Measurements from ENCODE around the gene NRSN2.
"Not testable (repeated sequence)": the region's sequence is repeated elsewhere in the genome, so short reads cannot be mapped to it uniquely, and the experiment has no call there.

Gene NRSN2

DNA sequence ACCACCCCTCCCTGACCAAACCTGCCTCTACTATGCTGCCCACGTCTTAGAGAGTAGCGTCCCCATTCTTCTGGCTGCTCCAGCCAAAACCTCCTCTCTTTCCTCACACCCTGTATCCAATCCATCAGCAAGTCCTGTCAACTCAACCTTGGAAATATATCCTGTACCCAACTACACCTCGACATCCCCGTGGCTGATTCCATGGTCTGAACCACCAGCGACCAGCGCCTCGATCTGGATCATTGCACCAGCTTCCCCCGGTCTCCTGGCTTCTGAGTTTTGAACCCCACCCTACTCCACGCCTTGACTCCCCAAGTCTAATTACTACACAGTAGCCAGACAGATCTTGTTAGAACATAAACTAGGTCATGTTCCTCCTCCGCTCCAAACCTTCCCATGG lies 9.8 kb downstream of the NRSN2 start:
- DNase-seq = no peak

DNA sequence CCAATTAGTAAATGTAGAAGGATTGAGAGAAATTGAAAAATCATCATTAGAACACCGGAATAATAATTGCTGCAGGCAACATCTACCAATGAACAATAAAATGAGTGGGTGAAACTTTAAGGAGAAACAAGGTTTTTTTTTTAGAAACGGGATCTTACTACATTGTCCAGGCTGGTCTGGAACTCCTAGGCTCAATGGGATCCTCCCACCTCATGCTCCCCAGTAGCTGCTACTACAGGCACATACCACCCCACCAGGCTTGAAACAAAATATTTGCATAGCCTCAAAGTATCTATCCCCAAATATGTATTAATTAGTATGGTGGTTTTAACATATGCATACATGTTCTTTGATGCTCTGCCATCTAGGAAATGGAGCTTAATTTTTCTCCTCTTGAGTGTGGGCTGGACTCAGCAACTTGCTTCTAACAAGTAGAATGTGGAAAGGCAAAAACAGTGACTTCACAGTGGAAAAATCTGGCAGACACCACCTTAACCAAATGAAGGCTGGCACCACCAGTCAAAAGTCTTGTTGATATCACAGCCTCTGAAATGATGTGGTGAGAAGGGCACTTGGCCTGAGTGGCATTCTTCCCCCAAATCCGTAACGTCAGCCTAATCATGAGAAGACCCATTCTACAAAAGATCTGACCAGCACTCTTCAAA lies 12.1 kb downstream of the NRSN2 start:
- DNase-seq = no peak

DNA sequence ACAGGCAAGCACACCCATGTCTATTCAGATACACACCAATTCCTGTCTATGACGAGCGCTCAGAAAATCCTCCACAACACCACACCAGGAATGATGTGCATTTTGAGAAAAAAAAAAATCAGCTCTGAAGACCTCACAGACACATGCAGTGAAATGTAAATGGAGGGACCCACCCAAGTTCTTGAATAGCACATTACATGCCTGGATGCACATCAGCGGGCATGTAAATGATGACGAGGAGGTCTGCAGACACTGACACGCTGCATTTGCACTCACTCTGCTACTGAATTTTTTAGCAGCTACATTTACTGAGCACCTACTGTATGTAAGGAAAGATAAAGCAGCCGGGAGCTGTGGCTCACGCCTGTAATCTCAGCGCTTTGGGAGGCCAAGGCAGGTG lies 14.7 kb downstream of the NRSN2 start:
- no peak for DNase-seq

DNA sequence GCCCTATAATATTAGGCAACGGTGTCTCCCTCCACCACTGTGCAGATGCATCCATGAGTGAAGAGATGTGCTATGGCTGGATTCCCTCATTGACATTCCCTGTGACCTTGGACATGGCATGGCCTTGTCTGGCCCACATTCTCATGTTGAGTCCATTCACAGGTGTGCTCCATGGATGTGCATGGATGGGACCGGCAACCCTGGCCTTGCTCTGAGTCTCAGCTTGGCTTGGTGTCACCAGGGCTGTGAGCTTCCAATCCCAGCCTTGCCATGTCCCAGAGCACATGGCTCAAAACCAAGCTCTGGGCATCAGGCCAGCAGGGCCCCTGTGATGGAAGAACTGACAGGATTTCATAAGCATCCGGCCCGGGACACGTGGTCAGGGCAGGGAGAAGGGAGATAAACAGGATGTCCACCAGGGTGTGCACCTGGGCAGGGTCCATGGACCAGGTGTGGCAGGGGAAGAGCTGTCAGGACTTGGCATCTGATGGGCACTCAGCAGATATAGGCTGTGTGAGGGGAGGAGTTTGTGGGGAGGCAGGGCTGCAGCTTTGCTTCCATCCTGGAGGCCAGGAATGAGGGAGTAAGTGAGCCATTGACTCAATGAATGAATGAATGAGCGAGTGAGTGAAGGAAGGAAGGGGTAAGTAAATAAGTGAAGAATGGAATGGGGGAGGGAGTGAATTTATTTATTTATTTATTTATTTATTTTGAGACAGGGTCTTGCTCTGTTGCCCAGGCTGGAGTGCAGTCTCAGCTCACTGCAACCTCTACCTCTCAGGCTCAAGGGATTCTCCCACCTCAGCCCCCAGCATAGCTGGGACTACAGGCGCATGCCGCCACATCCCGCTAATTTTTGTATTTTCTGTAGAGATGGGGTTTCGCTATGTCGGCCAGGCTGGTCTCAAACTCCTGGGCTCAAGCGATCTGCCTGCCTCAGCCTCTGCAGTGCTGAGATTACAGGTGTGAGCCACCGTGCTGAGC lies 15.7 kb downstream of the NRSN2 start:
- DNase-seq = no peak

GRCh38 chr20:363319-364078 lies 16.6 kb downstream of the NRSN2 start:
- DNase-seq = no peak

GRCh38 chr20:364905-365794 lies 18.2 kb downstream of the NRSN2 start:
- no peak for DNase-seq

- DNase-seq = no peak
Measured at GRCh38 chr20:366041-366718, 19.3 kb downstream of the NRSN2 start.

DNA sequence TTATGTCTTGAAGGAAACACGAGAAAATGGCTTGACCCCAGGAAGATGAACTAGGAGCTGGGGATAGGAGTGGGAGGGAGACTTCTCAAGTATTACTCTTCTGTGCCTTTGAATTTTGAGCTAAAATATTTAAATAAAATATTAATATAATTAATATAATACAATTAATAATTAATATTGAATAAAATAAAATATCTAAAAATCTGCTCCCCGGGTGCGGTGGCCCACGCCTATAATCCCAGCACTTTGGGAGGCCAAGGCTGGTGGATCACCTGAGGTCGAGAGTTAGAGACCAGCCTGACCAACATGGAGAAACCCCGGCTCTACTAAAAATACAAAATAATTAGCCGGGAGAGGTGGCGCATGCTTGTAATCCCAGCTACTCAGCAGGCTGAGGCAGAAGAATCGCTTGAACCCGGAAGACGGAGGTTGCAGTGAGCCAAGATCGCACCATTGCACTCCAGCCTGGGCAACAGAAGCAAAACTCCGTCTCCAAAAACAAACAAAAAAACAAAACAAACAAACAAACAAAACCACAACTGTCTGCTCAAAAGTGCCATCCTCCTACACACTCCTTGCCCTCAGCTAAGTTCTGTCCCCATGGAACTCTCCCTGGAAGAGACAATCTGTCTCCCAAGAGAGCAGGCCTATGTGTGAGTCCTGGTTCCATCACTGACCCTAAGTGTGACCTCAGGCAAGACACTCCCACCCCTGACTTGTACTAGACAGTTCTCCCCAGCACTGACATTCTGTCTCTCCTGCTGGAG lies 20.0 kb downstream of the NRSN2 start:
- DNase-seq = no peak

- no peak for DNase-seq
Measured at GRCh38 chr20:367486-367887, 20.6 kb downstream of the NRSN2 start.

GRCh38 chr20:368915-369314 lies 22.0 kb downstream of the NRSN2 start:
- DNase-seq = no peak

GRCh38 chr20:370151-370600 lies 23.3 kb downstream of the NRSN2 start:
- DNase-seq = no peak

DNA sequence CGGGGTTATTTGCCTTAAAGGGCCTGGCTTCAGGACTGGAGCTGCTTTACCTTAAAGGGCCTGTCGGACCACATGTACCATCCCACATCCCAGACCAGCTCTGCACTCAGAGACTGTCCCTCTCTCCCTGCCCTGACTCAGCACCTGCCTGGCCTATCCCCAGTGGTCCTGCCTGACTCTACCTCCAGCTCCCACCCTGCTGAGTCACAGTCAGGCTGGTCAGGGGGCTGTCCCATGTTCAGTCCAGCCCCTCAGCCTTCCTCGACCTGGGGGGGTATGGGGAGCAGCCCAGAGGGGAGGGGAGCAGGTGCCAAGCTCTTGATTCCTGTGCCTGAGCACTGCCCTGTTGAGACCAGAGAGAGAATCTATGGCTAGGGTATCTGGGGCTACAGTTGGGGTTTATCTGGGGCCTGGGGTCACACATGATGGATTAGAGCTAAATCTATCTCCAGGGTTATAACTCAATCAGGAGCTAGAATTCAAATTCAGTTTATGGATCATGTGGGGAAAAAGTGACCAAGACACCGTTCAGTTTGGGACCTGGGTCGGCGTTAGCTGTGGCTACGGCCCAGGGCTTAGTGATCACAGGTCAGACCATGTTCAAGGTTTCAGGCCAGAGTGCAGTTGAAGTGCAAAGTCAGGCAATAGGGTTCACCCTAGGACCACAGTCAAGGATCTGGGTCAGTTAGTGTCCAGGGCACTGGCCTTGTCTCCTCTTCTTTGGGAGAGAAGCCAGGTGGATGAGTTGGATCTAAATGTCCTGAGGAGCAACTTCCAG lies 24.3 kb downstream of the NRSN2 start:
- DNase-seq = no peak

DNA sequence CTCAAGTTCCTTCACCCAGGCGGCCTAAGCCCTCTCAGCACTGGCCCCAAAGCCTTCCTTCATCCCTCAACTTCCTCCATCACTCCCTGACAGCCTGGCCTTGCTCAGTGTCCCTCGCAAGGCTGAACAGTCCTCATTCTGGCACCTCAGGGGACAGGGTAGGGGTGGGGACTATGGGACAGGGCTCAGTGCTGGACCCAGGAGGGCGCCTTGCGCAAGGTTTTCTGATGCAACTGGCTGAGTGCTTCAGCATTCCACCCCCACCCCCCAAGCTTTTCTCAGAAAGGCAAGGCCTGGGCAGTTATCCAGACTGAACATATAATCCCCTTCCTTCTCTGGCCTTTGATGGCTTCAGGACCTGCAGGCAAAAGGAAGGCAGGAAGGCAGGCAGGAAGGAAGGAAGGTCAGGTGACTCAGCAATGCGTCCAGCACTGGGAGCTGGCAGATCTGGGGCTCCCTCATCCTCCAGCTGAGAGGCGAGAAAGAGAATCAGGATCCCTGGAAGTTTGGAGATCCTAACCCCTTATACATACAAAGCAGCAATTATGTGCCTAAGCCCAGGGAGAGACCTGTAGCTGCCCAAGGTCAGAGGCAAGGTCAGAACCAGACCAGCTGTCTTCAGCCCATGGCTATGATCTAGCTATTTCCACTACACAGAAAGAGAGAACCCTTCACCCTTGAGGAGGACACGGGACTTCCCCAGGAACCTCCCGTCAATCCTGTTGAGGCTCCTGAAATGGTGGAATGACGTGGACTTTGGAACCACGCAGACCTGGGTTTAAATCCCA lies 25.0 kb downstream of the NRSN2 start:
- no peak for DNase-seq

DNA sequence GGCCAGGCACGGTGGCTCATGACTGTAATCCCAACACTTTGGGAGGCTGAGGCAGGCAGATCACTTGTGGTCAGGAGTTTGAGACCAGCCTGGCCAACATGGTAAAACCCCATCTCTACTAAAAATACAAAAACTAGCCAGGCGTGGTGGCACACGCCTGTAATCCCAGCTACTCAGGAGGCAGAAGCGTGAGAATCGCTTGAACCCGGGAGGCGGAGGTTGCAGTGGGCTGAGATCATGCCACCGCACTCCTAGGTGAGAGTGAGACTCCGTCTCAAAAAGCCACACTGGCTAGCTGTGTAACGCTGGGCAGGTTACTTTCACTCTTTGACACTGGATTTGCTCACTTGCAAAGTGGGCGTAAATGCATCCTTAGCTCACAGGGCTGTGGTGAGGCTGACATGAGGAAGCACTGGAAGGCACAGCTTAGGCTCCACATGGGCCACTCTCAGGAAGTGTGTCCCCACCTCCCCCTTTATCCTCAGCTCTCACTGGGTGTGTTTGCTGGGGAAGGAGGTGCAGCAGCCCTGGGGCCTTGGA lies 25.7 kb downstream of the NRSN2 start:
- DNase-seq = not testable (repeated sequence)

DNA sequence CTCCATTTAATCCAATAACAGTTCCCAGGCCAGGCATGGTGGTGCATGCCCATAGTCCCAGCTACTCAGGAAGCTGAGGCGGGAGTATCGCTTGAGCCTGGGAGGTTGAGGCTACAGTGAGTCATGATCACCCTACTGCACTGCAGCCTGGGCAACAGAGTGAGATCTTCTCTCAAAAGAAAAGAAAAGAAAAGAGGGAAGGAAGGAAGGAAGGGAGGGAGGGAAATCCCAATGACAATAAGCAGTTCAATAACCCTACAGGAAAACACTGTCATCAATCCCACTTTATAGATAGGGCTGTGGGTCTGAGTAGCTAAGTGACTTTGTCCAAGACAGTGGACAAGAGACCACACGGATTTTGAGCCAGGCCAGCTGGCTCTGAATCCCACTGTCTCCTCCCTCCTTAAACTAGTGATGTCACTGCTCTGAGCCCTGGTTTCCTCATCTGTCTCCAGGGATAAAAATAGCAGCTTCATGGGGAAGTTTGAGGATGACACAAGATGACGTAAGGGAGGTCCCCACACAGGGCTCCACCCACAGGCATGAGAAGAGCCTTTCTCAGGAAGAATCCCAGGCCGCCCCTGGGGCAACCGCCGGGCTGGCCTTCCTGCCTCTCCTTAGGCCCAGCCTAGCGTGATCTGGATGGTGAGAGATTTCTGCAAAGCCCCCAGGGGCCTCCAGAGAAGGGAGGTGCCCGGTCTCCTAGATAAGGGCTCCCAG lies 26.4 kb downstream of the NRSN2 start:
- DNase-seq = no peak

GRCh38 chr20:375265-375889 lies 28.5 kb downstream of the NRSN2 start:
- DNase-seq = no peak

DNA sequence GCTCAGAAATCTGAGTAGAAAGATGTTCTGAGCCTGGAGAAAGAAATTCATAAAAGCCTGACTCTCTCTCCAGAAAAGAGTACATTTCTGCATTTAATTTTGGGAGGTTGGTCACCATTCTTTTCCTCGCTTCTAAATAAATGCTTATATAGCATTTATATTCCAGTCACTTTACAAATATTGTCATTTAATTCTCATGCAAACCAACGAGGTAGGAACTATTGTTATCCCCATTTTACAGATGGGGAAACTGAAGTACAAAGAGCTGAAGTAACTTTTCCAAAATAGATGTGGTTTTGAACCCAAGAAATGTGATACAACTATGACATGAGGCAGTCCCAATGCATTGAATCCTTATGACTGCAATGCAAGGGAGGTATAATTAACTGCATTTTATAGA lies 29.2 kb downstream of the NRSN2 start:
- no peak for DNase-seq

DNA sequence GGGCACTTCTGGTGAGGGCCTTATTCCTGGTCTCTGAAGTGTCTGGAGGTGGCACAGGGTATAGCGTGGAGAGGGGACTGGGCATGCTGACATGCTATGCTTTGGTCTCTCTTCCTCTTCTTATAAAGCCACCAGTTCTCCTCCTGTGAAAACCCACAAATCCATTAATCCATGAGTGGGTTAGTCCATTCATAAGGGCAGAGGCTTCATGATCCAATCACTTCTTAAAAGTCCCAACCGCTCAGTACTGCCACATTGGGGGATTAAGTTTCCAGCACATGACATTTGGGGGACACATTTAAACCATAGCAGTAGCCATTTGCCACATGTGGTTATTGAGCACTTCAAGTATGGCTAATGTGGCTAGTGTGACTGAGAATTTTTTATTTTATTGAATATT lies 29.8 kb downstream of the NRSN2 start:
- DNase-seq = no peak
